HG03095 (cell line): ENCODE data around the gene RPS18.

Source experiments
- ATAC-seq: cut with Tn5 transposase; IDR thresholded peaks from one replicate; pipeline ENCODE4 v1.9.1; 2021; ENCODE audit warnings: moderate library complexity; ENCODE audit not compliant: unreplicated experiment

Gene RPS18

DNA sequence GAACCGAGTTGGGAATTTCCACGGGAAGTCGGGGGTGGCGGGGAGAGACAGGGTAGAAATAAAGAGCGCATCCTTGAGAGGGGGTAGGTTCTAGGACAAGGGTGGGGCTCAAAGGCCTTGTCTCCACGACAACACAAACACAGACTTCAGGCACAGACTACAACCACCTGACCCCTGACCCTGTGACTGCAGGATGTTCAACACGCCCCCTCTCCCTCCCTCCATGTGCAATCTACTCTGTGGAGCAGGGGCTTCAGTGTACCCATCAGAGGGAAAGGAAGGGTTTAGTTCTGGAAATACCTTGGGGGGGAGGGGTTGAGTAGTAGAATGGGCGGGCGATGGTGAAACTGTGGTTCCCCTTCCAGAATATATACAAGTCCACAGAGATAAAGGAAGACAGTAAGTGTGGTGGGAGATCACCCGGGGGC lies 42.7 kb downstream of the RPS18 start:
- no peak for ATAC-seq

DNA sequence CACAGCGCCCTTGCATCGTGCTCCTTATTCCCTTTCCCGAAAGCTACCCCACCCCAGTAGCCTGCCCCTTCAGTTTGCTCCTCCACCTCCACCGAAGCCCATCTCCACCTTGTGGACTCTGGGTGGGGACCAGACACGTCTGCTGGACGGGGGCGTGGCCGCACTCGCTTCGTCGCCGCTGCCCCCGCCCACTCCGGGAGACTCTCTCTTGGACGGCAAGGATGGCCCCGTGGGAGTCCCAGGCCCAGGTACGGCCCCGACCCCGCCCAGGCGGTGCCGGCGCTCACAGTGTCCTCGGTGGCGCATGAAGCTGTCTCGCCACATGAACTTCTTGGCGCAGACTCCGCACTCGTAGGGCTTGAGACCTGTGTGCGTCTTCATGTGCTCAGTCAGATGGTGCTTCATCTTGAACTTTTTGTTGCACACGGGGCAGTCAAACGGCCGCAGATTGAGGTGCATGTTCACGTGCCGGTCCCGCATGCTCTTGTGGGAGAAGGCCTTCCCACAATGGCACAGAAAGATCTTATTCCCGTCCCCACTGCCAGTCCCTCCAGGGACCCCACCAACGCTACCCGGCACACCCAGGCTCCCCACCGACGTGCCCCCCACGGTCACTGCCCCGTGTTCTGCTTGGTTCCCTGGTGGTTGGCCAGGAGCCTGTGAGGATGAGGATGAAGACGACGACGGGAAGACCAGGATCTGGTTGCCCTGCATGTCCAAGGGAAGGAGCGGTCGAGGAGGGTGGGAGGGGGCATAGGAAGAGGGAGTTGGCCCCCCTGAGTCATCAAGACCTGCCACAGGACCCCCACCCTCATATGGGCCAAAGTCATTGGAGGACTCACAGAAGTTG lies 43.3 kb downstream of the RPS18 start:
- no peak for ATAC-seq

DNA sequence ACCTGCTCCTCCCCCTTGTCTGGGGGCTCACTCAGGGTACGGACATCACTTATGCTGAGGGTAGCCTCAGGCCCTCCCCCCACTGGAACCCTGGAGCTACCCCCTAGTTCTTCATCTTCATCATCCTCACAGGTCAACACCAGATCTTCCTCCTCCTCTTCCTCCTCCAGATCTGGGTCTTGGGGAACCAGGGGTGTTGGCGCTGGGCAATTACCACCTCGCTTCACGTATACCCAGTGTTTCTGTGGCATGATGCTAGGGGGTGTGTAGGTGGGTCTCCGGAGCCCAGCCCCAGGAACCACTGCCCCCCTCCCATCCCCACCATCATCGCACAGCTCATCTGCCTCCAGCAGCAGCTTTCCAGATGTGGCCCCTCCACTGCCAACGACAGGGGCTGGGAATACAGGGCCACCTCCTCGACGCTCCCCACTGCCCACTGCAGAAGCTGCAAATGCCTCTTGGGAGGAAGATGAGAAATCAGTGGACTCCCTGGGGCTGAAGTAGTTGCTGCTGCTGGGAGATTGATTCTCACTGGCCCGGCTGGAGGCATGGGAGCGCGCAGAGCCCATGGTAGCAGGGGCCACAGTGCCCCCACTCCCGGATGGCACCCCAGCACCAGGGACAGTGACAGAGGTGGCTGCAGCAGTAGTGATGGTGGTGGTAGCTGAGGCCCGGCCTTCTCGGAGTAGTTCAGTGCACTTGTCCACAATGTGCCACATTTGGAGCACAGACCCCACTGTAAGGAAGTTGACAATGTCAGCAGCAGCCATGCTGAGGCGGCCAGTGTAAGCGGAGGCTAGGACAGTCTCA lies 44.1 kb downstream of the RPS18 start:
- ATAC-seq = no peak

DNA sequence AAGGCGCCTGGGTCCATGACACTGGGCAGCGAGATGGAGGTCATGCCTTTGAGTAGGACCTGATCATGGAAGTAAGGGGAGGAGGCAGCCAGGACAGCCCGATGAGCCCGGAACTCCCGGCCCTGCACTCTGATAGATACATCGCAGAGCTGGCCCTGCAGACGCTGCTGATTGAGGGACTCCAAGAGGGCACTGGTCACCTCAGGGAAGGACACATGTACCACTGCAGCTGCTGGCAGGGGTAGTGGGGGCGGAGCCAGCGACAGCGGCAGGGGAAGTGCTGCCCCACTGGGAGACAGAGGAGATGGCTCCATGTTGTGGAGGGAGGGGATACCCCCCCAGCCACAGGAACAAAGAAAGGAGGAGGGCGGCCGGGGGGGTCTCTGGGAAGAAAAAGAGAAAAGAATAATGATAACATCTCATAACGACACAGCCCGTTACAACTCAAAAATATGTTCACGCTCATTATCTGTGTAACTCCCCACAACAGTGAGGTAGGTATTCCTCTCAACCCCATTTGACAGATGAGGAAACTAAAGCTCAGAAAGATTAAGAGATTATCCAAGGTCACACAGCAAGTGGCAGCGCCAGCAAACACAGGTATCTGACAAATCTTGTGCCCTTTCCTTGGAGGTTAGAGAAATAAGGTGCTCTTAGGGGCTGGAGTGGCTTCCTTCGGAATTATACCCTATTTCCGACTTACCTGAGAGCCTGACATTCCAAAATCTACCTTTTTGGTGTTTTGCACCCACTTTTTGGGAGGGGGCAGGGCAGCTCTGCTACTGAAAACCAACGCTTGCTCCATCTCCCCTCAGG lies 44.9 kb downstream of the RPS18 start:
- ATAC-seq = no peak

DNA sequence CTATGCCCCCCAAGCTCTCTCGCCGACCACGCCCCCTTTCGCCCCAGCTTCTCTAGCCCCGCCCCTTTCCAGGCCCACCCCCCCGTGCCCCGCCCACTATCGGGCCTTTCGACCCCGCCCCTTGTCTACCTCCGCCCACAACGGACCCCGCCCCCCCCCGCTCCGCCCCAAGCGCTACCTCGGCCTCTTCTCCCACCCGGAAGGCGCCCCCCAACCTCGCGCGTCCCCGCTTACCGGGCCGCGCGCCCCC lies 45.5 kb downstream of the RPS18 start:
- ATAC-seq = no peak

DNA sequence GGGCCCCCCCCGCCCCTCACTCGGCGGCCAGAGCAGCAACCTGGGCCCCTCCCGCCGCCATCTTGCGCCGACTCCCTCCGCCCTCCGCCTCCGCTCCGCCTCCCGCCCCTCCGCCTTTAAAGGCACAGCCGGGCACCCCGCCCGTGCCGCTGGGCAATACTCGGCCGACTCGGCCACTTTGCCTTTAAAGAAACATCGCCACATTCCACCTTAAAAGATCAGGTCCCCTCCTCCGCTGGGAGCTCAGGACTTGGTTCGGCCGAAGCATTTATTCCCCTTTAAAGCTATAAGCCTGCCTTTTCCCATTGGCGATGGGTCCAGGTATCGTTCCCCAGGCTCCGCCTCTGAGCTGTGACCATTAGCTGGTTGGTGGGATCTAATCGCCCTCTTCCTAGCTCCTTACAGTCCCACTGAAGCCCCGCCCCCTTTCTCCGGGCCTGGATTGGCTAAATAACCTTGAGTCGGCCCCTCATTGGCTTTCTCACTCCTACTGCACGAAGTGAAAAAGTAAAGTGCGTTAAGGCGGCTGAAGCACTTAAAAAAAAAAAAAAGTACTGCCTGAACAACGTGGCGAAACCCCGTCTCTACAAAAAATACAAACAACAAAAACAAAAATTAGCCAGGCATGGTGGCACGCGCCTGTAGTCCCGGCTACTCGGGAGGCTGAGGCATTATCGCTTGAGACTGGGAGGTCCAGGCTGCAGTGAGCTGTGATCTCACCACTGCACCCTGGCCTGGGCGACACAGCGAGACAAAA lies 46.0 kb downstream of the RPS18 start, which contains the start of gene ZBTB22:
ZBTB22 (minus strand) TSS at position 76 of the 757 bp plus-strand sequence. CDS start 828 bp downstream, outside the sequence.
- peak; percentile 45 for ATAC-seq

DNA sequence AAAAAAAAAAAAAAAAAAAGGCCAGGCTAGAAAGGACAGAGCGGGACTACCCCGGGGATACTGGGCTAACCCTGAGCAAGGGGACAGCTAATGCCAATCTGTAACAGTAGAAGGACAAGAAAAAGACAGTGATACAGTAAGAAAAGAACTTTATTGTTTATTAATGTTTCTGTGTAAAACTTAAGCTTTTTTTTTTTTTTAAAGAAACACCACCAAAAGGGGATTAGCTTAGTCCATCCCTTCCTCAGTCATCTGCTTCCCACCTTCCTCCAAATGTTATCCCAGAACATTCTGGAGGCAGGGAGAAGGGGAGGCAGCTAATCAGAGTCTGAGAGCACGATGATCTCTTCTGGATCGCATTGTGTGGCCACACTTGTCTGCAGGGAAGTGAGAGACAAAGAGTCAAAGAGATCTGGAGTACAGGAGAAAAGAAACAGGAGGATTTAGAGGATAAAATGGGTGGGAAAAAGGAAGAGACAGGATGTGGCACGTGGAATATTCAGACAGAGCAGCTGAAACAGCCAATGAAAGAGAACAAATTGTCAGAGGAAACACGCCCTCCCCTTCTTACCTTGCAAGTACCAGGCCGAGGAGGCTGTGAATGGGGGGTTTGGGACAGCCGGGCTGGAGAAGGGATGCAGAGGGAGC lies 46.7 kb downstream of the RPS18 start:
- no peak for ATAC-seq

DNA sequence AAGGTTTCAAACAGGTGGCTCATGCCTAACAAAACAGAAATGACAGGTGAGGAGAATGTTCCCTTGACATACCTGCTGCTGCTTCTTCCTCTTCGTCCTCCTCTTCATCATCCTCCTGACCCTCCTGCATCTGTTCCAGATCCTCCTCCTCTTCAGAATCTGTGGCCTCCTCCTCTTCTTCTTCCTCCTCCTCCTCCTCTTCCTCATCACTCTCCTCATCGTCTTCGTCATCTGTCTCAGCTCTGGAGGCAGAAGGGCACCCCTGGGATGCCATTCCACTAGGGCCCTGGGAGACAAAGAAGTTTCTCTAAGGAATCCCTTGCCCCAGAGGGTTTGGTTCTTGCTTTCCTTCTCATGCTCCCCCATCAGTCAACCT lies 48.1 kb downstream of the RPS18 start:
- no peak for ATAC-seq

DNA sequence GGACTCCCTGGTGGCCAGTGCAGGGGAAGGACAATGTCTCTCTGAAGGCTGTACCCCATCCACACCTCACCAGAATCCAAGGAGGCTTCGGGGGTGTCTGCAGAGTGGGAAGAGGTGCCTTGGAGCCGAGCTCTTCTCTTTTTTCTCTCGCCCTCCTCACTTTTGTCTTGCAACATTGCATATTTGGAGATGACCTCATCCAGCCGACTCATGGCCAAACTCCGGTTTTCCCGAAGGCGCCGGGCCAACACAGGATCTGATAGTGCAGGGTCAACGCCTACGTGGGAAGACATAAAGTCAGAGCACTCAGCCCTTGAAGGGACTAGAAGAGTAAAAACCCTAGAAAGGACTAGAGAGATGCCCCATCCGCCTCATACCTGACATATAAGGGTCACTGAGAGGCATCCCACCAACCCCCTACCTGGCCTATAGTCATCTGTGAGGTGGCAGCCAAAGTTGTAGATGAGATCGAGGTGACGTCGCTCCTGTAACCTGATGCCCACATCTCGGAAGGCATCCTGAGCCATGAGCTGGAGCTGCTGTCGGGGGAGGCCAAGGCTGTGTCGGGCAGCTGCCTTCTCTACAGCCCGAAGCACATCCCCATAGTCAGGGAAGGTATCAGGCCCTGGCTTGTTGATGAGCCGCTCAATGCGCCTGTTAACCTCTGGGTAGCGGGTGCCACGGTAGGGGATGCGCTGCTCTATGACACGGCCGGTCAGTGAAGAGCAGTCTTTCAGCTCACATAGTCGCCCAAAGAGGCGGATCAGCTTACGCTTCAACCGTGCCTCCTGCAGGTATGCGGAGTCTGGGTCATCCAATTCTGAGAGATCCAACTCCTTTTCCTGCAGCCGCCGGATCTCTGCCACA lies 48.7 kb downstream of the RPS18 start:
- ATAC-seq = no peak

DNA sequence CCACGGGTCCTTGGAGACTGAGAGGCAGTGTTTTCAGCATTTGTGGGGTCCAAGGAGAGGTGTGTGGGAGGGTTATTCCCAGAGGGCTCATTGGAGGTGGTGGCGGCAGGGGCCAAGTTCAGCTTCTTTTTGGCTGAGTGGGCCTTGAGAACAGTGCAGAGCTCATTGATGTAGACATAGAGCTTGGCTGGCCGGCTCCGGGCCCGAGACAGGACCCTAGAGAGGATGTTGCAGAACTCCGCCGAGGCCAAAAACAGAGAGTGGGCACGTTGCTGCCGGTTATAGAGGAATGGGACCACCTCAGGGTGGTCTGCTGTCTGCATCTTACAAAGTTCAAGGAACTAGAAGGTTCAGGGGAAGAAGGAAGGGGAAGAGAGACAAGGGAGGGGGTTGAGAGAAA lies 49.4 kb downstream of the RPS18 start:
- ATAC-seq = no peak

DNA sequence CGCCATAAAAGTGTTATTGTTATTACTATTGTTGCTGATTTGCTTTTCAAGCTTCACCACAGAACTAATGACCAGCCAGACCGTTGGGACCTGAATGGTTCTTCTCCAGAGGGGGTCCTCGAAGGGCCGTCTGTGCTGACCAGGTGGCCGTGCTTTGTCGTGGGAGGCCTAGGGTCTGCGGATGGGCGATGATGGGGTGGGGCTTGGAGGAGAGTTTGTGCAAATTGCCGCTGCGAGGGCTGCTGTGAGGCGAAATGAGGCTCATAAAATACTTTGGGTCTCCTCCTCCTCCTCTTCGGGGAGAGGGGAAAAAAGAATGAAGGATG lies 51.7 kb downstream of the RPS18 start:
- ATAC-seq = no peak

DNA sequence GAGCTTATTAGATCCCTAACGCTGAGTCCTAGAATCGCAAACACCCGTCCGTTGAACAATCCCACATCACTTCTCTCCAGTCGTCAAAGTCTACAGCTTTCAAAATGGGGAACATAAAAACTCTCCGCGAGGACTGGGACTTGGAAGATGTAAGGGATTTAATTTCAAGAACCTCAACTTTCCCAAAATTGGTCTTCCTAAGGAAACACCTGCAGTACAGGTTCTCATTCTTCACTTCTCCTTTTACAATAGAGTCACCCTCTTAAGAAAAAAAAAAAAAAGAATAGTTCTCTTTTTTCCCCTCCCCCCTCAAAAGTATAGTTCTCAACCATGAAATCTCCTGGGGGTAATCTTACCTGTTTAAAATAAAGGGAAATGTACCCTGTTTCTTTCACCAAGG lies 52.2 kb downstream of the RPS18 start:
- no peak for ATAC-seq
